WERI-Rb-1 (cell line): Measurements from ENCODE around the gene IDNK.
A peak's percentile ranks its signal among the peaks of the same experiment; 100 is the strongest.
"Not testable (repeated sequence)": the region's sequence is repeated elsewhere in the genome, so short reads cannot be mapped to it uniquely, and the experiment has no call there.

Experiments
- DNase-seq: peaks from one replicate; pipeline ENCODE4 v3.0.0-alpha.2; 2020
- H3K27ac ChIP-seq: fragments of 250-450 bp; sonication (Bioruptor Pico); 2 replicates; pipeline ENCODE4 v1.5.1; 2020; ENCODE audit warnings: mild to moderate bottlenecking, moderate library complexity
- H3K27me3 ChIP-seq: fragments of 250-450 bp; sonication (Bioruptor Pico); 2 replicates; pipeline ENCODE4 v1.5.1; 2021; ENCODE audit warnings: mild to moderate bottlenecking, low read depth, moderate library complexity; ENCODE audit not compliant: insufficient read depth, severe bottlenecking
- H3K36me3 ChIP-seq: fragments of 250-450 bp; sonication (Bioruptor Pico); 2 replicates; pipeline ENCODE4 v1.5.1; 2020; ENCODE audit warnings: mild to moderate bottlenecking, moderate library complexity
- H3K4me3 ChIP-seq: 2 replicates; pipeline ENCODE4 v1.5.1; 2011; ENCODE audit warnings: low read depth, mild to moderate bottlenecking, control low read depth, low read length
- H3K9me3 ChIP-seq: fragments of 250-450 bp; sonication (Bioruptor Pico); 2 replicates; pipeline ENCODE4 v1.5.1; 2021; ENCODE audit warnings: mild to moderate bottlenecking, moderate library complexity; ENCODE audit not compliant: severe bottlenecking
- TF ChIP-seq, protein P1 (sequence below): IDR thresholded peaks from 2 replicates; pipeline ENCODE4 v1.5.1; 2011; ENCODE audit warnings: low read depth, mild to moderate bottlenecking, control low read depth, inconsistent platforms, low read length

The IDNK gene

DNA sequence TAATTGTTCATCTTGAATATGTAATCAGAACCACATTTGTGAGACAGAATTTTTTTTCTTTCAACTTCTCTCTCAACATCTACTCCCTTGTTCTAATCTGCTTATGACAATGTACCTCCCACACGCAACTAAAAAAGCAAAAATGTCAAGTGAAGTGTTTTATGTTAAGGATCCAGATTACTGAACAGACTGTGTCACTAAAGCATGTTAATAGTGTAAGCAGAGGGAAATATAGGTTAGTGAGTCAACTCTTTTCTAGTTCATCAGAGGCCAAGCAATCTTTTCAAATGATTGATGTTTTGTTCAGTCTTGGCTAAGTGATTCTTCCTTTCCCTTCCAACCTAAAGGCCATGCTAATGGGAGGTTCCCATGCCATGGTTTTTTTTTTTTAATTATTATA, 34.7 kb upstream of the IDNK start:
- Histone ChIP-seq H3K36me3 (no peaks in the 10 kb centered on the region), H3K27ac (no peak overlapping the region), H3K27me3 (no peaks in the 10 kb centered on the region), H3K9me3 (no peaks in the 10 kb centered on the region), H3K4me3 (no peak overlapping the region)
- TF ChIP-seq, protein P1, sequence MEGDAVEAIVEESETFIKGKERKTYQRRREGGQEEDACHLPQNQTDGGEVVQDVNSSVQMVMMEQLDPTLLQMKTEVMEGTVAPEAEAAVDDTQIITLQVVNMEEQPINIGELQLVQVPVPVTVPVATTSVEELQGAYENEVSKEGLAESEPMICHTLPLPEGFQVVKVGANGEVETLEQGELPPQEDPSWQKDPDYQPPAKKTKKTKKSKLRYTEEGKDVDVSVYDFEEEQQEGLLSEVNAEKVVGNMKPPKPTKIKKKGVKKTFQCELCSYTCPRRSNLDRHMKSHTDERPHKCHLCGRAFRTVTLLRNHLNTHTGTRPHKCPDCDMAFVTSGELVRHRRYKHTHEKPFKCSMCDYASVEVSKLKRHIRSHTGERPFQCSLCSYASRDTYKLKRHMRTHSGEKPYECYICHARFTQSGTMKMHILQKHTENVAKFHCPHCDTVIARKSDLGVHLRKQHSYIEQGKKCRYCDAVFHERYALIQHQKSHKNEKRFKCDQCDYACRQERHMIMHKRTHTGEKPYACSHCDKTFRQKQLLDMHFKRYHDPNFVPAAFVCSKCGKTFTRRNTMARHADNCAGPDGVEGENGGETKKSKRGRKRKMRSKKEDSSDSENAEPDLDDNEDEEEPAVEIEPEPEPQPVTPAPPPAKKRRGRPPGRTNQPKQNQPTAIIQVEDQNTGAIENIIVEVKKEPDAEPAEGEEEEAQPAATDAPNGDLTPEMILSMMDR, result no peak
- no peak for DNase-seq

DNA sequence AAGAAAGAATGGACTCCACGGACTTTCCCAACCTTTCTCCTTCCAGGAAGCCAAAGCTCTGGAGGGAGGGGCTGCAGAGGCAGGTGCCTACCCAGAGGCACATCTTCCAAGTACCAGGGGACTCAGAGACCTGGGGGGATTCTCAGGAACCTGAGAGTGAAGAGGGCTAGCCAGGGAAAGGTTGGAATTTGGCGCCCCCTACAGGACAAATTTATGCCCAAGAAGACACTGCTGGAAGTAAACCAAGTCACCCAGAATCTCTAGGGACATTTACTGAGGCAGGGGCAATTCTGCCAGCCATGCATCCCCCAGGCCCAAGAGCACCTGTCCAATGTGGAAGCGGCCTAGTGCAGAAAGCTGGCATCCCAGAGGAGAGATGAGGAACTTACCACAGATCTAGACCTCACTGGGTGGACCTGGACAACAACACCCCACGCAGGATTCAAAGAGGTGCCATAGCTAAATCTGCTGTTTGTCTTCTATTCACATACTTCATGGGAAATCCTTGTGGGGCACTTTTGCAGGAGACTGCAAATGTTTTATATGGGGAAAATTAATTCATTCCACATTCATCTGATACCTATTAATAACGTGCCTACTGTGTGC, 25.9 kb upstream of the IDNK start:
- Histone ChIP-seq H3K27ac (no peak overlapping the region), H3K36me3 (no peaks in the 10 kb centered on the region), H3K4me3 (no peak overlapping the region), H3K27me3 (no peaks in the 10 kb centered on the region), H3K9me3 (no peaks in the 10 kb centered on the region)
- TF ChIP-seq, protein P1, result peak; percentile 74
- peak; percentile 56 for DNase-seq

DNA sequence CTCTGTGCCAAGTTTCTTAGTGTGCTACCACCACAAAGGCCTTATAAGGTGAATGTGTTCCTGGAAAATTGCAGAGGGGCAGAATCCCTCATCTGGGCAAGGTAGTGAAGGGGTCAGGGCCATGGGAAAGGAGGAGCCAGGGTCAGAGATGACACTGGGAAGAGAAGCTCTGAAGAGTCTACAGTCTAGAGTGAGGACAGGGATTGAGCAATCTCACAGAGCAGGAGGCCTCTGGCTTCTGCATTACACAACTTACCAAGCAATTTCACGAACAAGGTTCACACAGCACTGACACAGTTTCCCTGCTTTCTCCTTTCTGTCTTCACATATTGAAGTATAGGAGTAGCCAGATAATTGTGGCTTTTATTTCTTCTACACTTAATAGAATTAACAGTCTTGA, 24.5 kb upstream of the IDNK start:
- DNase-seq, result no peak

DNA sequence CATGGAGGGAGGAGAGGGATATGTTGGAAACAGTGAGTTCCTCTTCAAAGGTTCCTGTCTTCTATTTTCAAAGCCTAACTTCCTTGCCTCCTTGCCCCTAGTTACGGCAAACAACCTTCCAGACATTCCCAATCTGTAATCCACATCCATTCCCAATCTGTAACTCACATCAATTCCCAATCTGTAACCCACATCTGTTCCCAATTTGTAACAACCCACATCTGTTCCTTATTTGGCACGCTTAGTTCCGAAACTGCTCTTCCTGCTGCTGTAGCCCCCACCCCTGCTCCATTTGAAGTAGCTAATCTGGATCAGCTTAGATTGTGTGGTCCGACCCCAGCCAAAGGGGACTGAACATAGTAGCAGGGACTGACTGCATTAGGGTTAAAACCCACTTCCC, 23.9 kb upstream of the IDNK start:
- Histone ChIP-seq H3K27ac (no peak overlapping the region), H3K36me3 (no peaks in the 10 kb centered on the region), H3K27me3 (no peaks in the 10 kb centered on the region), H3K4me3 (no peak overlapping the region), H3K9me3 (no peaks in the 10 kb centered on the region)
- TF ChIP-seq, protein P1, result no peak
- DNase-seq, result no peak

More for the DNA sequence above, 24.5 kb upstream of the IDNK start:
- H3K27me3 ChIP-seq, result no peaks in the 10 kb centered on the region
- TF ChIP-seq, protein P1, result no peak
- H3K4me3 ChIP-seq, result no peak overlapping the region
- no peaks in the 10 kb centered on the region for H3K9me3 ChIP-seq
- H3K36me3 ChIP-seq, result no peaks in the 10 kb centered on the region
- no peak overlapping the region for H3K27ac ChIP-seq

DNA sequence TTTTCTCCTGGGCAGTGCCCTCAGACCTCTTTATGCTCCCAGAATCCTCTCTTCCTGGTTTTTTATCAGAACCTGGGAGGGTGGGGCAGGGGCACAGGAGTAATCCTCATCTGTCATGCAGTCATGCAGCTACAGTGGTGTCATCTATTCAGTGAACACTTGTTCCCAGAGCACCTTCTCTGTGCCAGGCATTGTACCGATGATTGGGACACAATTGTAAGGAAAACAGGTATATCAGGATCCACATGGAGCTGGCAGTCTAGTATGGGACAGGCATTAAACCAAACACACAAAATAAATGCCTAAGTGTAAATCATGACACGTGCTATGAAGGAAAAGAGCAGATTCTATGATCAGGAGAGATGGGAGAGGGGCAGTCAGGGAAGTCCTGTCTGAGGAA, 21.5 kb upstream of the IDNK start:
- DNase-seq, result no peak
- Histone ChIP-seq H3K4me3 (no peak overlapping the region), H3K27ac (no peak overlapping the region), H3K27me3 (no peaks in the 10 kb centered on the region), H3K9me3 (no peaks in the 10 kb centered on the region), H3K36me3 (no peaks in the 10 kb centered on the region)
- TF ChIP-seq, protein P1, result no peak

DNA sequence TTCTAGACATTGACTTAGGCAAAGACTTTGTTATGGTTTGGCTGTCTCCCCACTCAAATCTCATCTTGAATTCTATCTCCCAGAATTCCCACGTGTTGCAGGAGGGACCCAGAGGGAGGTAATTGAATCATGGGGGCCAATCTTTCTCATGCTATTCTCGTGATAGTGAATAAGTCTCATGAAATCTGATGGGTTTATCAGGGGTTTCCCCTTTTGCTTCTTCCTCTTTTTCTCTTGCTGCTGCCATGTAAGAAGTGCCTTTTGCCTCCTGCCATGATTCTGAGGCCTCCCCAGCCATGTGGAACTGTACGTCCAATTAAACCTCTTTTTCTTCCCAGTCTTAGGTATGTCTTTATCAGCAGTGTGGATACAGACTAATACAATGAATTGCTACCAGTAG, 15.3 kb upstream of the IDNK start:
- not testable (repeated sequence) for H3K27me3 ChIP-seq, H3K27ac ChIP-seq, DNase-seq, H3K36me3 ChIP-seq, H3K9me3 ChIP-seq, H3K4me3 ChIP-seq

DNA sequence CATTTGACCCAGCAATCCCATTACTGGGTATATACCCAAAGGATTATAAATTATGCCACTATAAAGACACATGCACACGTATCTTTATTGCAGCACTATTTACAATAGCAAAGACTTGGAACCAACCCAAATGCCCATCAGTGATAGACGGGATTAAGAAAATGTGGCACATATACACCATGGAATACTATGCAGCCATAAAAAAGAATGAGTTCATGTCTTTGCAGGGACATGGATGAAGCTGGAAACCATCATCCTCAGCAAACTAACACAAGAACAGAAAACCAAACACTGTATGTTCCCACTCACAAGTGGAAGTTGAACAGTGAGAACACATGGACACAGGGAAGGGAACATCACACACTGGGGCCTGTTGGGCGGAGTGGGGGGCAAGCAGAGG, 9.6 kb upstream of the IDNK start:
- H3K36me3 ChIP-seq, H3K9me3 ChIP-seq, H3K27ac ChIP-seq, H3K4me3 ChIP-seq, DNase-seq, H3K27me3 ChIP-seq: not testable (repeated sequence)
